ENCODE data around the gene SSNA1. TPM values are rescaled to one million over a fixed set of nuclear protein-coding genes. Genes with fewer than 3 reads are reported as not detected.

Gene SSNA1
- total RNA-seq, 1 experiment from 2014 or later: 62.3 TPM

- intact Hi-C loops (cut with micrococcal nuclease; ENCODE audit: unreplicated experiment): loop anchor here (5.0 kb wide), 1 partner anchor 33 kb away; the partner anchor contains the start of gene TPRN
These were observed 46.4 kb downstream of the SSNA1 start for GRCh38 chr9:137234758-137235423.

DNA sequence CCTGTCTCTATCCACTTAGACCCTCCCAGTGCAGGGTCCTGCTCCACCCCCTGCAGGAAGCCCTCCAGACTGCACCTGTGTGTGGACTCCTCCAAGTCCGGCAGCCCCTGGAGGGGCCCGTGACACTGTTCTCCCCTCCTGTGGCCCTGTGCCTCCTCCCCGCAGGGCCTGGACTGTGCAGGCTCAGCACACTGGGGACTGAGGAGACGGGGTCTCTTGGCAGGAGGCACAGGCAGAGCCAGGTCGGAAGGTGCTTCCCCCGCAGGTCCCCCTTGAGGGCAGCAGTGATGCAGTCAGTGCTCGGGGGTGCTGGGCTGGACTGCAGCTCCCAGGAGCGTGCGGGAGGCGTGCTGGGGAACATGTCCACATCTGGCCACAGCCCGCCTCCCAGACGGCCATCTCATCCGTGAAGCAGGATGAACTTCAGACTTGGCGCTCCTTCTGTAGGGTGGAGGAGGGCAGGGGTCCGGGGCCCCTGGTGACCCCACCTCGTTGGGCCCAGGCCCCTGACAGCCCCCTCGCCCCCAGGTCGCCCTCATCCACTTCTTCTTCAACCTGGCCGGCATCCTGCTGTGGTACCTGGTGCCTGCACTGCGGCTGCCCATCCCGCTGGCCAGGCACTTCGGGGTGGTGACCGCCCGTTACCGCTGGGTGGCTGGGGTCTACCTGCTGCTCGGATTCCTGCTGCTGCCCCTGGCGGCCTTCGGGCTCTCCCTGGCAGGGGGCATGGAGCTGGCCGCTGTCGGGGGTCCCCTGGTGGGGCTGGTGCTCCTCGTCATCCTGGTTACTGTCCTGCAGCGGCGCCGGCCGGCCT lies 47.2 kb downstream of the SSNA1 start:
- H3K4me3 ChIP-seq (ENCODE audit: low read depth, low read length): no peak overlapping the region
- peaks cover 23% of the 10 kb centered on the region for H3K36me3 Mint-ChIP-seq (ENCODE audit: insufficient read depth, unreplicated experiment)
- no peaks in the 10 kb centered on the region for H3K9me3 Mint-ChIP-seq (ENCODE audit: unreplicated experiment)
- H3K27me3 ChIP-seq (replicated peaks; ENCODE audit: control insufficient read depth, insufficient read depth, low read length): no peaks in the 10 kb centered on the region
- no peaks in the 10 kb centered on the region for H3K9me3 ChIP-seq
- TF ChIP-seq, protein P1, sequence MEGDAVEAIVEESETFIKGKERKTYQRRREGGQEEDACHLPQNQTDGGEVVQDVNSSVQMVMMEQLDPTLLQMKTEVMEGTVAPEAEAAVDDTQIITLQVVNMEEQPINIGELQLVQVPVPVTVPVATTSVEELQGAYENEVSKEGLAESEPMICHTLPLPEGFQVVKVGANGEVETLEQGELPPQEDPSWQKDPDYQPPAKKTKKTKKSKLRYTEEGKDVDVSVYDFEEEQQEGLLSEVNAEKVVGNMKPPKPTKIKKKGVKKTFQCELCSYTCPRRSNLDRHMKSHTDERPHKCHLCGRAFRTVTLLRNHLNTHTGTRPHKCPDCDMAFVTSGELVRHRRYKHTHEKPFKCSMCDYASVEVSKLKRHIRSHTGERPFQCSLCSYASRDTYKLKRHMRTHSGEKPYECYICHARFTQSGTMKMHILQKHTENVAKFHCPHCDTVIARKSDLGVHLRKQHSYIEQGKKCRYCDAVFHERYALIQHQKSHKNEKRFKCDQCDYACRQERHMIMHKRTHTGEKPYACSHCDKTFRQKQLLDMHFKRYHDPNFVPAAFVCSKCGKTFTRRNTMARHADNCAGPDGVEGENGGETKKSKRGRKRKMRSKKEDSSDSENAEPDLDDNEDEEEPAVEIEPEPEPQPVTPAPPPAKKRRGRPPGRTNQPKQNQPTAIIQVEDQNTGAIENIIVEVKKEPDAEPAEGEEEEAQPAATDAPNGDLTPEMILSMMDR (IDR thresholded peaks at IDR 0.05; ENCODE audit: insufficient read depth in 1 of 2, low read depth in 1 of 2, low read length in 1 of 2, severe bottlenecking in 1 of 2, unreplicated experiment in 1 of 2): peak in 1 of 2 experiments; percentile 19
- no peak for DNase-seq
- peaks cover 6% of the 10 kb centered on the region for H3K4me1 Mint-ChIP-seq (ENCODE audit: low read depth, unreplicated experiment)
- intact Hi-C loops (cut with micrococcal nuclease; ENCODE audit: unreplicated experiment): loop anchor here (1.0 to 5.0 kb wide), 2 partner anchors 8 to 33 kb away; partner anchors contain the start of genes RNF224 and TPRN
- no TSS peak for BruUV-seq (replicated peaks)
- CTCF ChIA-PET: interaction anchor here (0.6 to 1.5 kb wide), 16 partner anchors 9 to 206 kb away, joined by 3 to 24 read pairs (median 6); partner anchors contain the start of genes ANAPC2, MAN1B1, NELFB and RNF224
- H3K4me1 ChIP-seq: peaks cover 24% of the 10 kb centered on the region
- POLR2A ChIA-PET: interaction anchor here (0.9 to 1.1 kb wide), 3 partner anchors 35 to 189 kb away, joined by 3 to 9 read pairs (median 7); no protein-coding TSS in a partner anchor
- no peaks in the 10 kb centered on the region for H3K36me3 ChIP-seq (ENCODE audit: control insufficient read depth, insufficient read depth, low read length)
- no peaks in the 10 kb centered on the region for H3K27me3 Mint-ChIP-seq (ENCODE audit: insufficient read depth, unreplicated experiment)
- no peak overlapping the region for H3K4me3 Mint-ChIP-seq (ENCODE audit: unreplicated experiment)
- H3K27ac Mint-ChIP-seq (ENCODE audit: unreplicated experiment): peak overlapping the region; percentile 21

More at GRCh38 chr9:137234758-137235423, 46.4 kb downstream of the SSNA1 start:
- Mint-ChIP-seq H3K36me3 (ENCODE audit: insufficient read depth, unreplicated experiment) (peaks cover 15% of the 10 kb centered on the region), H3K9me3 (ENCODE audit: unreplicated experiment) (no peaks in the 10 kb centered on the region), H3K4me1 (ENCODE audit: low read depth, unreplicated experiment) (peaks cover 6% of the 10 kb centered on the region), H3K27ac (ENCODE audit: unreplicated experiment) (peak overlapping the region; percentile 21), H3K27me3 (ENCODE audit: insufficient read depth, unreplicated experiment) (no peaks in the 10 kb centered on the region), H3K4me3 (ENCODE audit: unreplicated experiment) (no peak overlapping the region)
- CTCF ChIA-PET: interaction anchor here (1.5 kb wide), 1 partner anchor 46 kb away, joined by 4 read pairs; the partner anchor contains the start of gene SSNA1
- no peak for DNase-seq
- H3K27me3 ChIP-seq (replicated peaks; ENCODE audit: control insufficient read depth, insufficient read depth, low read length): no peaks in the 10 kb centered on the region
- H3K4me1 ChIP-seq: peaks cover 31% of the 10 kb centered on the region
- H3K36me3 ChIP-seq (ENCODE audit: control insufficient read depth, insufficient read depth, low read length): no peaks in the 10 kb centered on the region
- H3K9me3 ChIP-seq: no peaks in the 10 kb centered on the region
- POLR2A ChIA-PET: no interaction called here
- TF ChIP-seq, protein P1 (IDR thresholded peaks at IDR 0.05; ENCODE audit: insufficient read depth in 1 of 2, low read depth in 1 of 2, low read length in 1 of 2, severe bottlenecking in 1 of 2, unreplicated experiment in 1 of 2): no peak
- BruUV-seq (replicated peaks): no TSS peak
- no peak overlapping the region for H3K4me3 ChIP-seq (ENCODE audit: low read depth, low read length)

Measured in Caco-2 (cell line).